Osteoblast (primary cell): ENCODE results near the gene TLK2. TPM values are rescaled to one million over a fixed set of nuclear protein-coding genes. Genes with fewer than 3 reads are reported as not detected.

ENCODE experiments used
- DNase-seq: peaks from one replicate; pipeline ENCODE4 v3.0.0; 2011; ENCODE audit warnings: low spot score, mixed read lengths; ENCODE audit not compliant: insufficient read length; ENCODE audit errors: missing footprints
- H2AFZ ChIP-seq: 2 replicates; pipeline ENCODE4 v1.6.0; 2011; ENCODE audit warnings: mild to moderate bottlenecking, low read length
- H3K27ac ChIP-seq: 2 replicates; pipeline ENCODE4 v1.5.1; 2011; ENCODE audit warnings: mild to moderate bottlenecking, low read depth, low read length, moderate library complexity
- H3K27me3 ChIP-seq: 2 replicates; pipeline ENCODE4 v1.6.0; 2012; ENCODE audit warnings: mild to moderate bottlenecking, control low read depth, inconsistent platforms, low read length, moderate library complexity; ENCODE audit not compliant: insufficient read depth
- H3K36me3 ChIP-seq: 2 replicates; pipeline ENCODE4 v1.5.1; 2011; ENCODE audit warnings: mild to moderate bottlenecking, low read length, control low read depth, moderate library complexity; ENCODE audit not compliant: insufficient read depth
- H3K4me1 ChIP-seq: 2 replicates; pipeline ENCODE4 v1.5.1; 2011; ENCODE audit warnings: mild to moderate bottlenecking, low read length, control low read depth, moderate library complexity; ENCODE audit not compliant: insufficient read depth
- H3K4me2 ChIP-seq: 2 replicates; pipeline ENCODE4 v1.6.0; 2011; ENCODE audit warnings: mild to moderate bottlenecking, low read length; ENCODE audit not compliant: insufficient read depth
- H3K4me3 ChIP-seq: fragments of 200-600 bp; sonication (generic); 3 replicates; pipeline ENCODE4 v1.5.1; 2012; ENCODE audit warnings: mild to moderate bottlenecking, low read length, inconsistent platforms; ENCODE audit not compliant: insufficient read depth
- H3K79me2 ChIP-seq: 2 replicates; pipeline ENCODE4 v1.6.0; 2012; ENCODE audit warnings: mild to moderate bottlenecking, low read length, control low read depth, inconsistent platforms; ENCODE audit not compliant: insufficient read depth
- H3K9me3 ChIP-seq: 2 replicates; pipeline ENCODE4 v1.5.1; 2011; ENCODE audit warnings: low read depth, low read length, control low read depth
- H4K20me1 ChIP-seq: 2 replicates; pipeline ENCODE4 v1.6.0; 2012; ENCODE audit warnings: mild to moderate bottlenecking, low read length, control low read depth; ENCODE audit not compliant: insufficient read depth
- CTCF ChIP-seq: IDR thresholded peaks from 2 replicates; pipeline ENCODE4 v1.5.1; 2011; ENCODE audit warnings: mild to moderate bottlenecking, low read depth, low read length, moderate library complexity; ENCODE audit errors: extremely low read depth
- total RNA-seq: library from RNA; depleted of rRNA; stranded (reverse); fragments of >200 nt; gene quantifications from 2 replicates; pipeline ENCODE4 v1.2.3, GENCODE V29; 2012

The TLK2 gene
- total RNA-seq, 1 donor, result 52.8 TPM

- no peak for TF ChIP-seq CTCF
- H3K4me1 ChIP-seq, result peaks cover 9% of the 10 kb centered on the region
- no peak overlapping the region for H3K27ac ChIP-seq
- no peaks in the 10 kb centered on the region for H3K9me3 ChIP-seq
- no peaks in the 10 kb centered on the region for H3K27me3 ChIP-seq
- H3K4me3 ChIP-seq, result no peak overlapping the region
- H3K79me2 ChIP-seq, result no peaks in the 10 kb centered on the region
- H3K4me2 ChIP-seq, result no peak overlapping the region
- no peak for DNase-seq
- no peak overlapping the region for H2AFZ ChIP-seq
- H4K20me1 ChIP-seq, result no peaks in the 10 kb centered on the region
- H3K36me3 ChIP-seq, result peaks cover 12% of the 10 kb centered on the region
These were observed 140.2 kb downstream of the TLK2 start for GRCh38 chr17:62618647-62619416.

- H3K9me3 ChIP-seq, result no peaks in the 10 kb centered on the region
- H3K79me2 ChIP-seq, result no peaks in the 10 kb centered on the region
- no peaks in the 10 kb centered on the region for H4K20me1 ChIP-seq
- no peak overlapping the region for H3K27ac ChIP-seq
- H2AFZ ChIP-seq, result no peak overlapping the region
- H3K36me3 ChIP-seq, result peaks cover 12% of the 10 kb centered on the region
- no peak for DNase-seq
- no peak overlapping the region for H3K4me2 ChIP-seq
- peaks cover 1% of the 10 kb centered on the region for H3K4me1 ChIP-seq
- H3K27me3 ChIP-seq, result no peaks in the 10 kb centered on the region
- TF ChIP-seq CTCF, result no peak
- H3K4me3 ChIP-seq, result no peak overlapping the region
These were observed 141.0 kb downstream of the TLK2 start for GRCh38 chr17:62619417-62620155.

GRCh38 chr17:62621223-62621622, 142.6 kb downstream of the TLK2 start:
- no peaks in the 10 kb centered on the region for H3K9me3 ChIP-seq
- no peak overlapping the region for H3K4me3 ChIP-seq
- H3K4me2 ChIP-seq, result no peak overlapping the region
- no peaks in the 10 kb centered on the region for H3K27me3 ChIP-seq
- peaks cover 4% of the 10 kb centered on the region for H3K36me3 ChIP-seq
- no peak for TF ChIP-seq CTCF
- peaks cover 6% of the 10 kb centered on the region for H3K4me1 ChIP-seq
- H3K79me2 ChIP-seq, result no peaks in the 10 kb centered on the region
- DNase-seq, result no peak
- no peaks in the 10 kb centered on the region for H4K20me1 ChIP-seq
- no peak overlapping the region for H3K27ac ChIP-seq
- H2AFZ ChIP-seq, result no peak overlapping the region
